Measurements from ENCODE around the gene DCST2. TPM values are rescaled to one million over a fixed set of nuclear protein-coding genes. Genes with fewer than 3 reads are reported as not detected.
"Not testable (repeated sequence)": the region's sequence is repeated elsewhere in the genome, so short reads cannot be mapped to it uniquely, and the experiment has no call there.

Gene DCST2
- polyA plus RNA-seq, 3 donors, result 1.3 to 3.2 (median 2.1) TPM

- DNase-seq (ENCODE audit: extremely low read depth in 1 of 11, low read depth in 9 of 11, low spot score in 4 of 11), result no peak
These were observed 29.1 kb downstream of the DCST2 start for GRCh38 chr1:155004352-155005075.

- DNase-seq (ENCODE audit: extremely low read depth in 1 of 11, low read depth in 9 of 11, low spot score in 4 of 11), result peak in 1 of 11 donors; percentile 33
These were observed 29.7 kb downstream of the DCST2 start for GRCh38 chr1:155003766-155004351.

- DNase-seq (ENCODE audit: extremely low read depth in 1 of 11, low read depth in 9 of 11, low spot score in 4 of 11), result peak in 1 of 11 donors; percentile 18
These were observed 30.3 kb downstream of the DCST2 start for GRCh38 chr1:155003227-155003765.

- no peak for DNase-seq (ENCODE audit: extremely low read depth in 1 of 11, low read depth in 9 of 11, low spot score in 4 of 11)
These were observed 30.9 kb downstream of the DCST2 start, which contains the start of gene ZBTB7B for GRCh38 chr1:155002464-155003226. ZBTB7B (plus strand) TSS chr1:155002802; CDS start chr1:155014661, 11,859 bp downstream.

- DNase-seq (ENCODE audit: extremely low read depth in 1 of 11, low read depth in 9 of 11, low spot score in 4 of 11), result peak; percentile 94 to 99 (median 98)
These were observed 31.7 kb downstream of the DCST2 start for GRCh38 chr1:155001675-155002463.

GRCh38 chr1:155001425-155001674, 32.2 kb downstream of the DCST2 start:
- no peak for DNase-seq (ENCODE audit: extremely low read depth in 1 of 11, low read depth in 9 of 11, low spot score in 4 of 11)

- peak in 10 of 11 donors; percentile 86 to 95 (median 89) for DNase-seq (ENCODE audit: extremely low read depth in 1 of 11, low read depth in 9 of 11, low spot score in 4 of 11)
These were observed 32.7 kb downstream of the DCST2 start for GRCh38 chr1:155000726-155001424.

GRCh38 chr1:155000411-155000725, 33.2 kb downstream of the DCST2 start:
- no peak for DNase-seq (ENCODE audit: extremely low read depth in 1 of 11, low read depth in 9 of 11, low spot score in 4 of 11)

- peak in 1 of 11 donors; percentile 29 for DNase-seq (ENCODE audit: extremely low read depth in 1 of 11, low read depth in 9 of 11, low spot score in 4 of 11)
These were observed 33.8 kb downstream of the DCST2 start for GRCh38 chr1:154999571-155000410.

- DNase-seq (ENCODE audit: extremely low read depth in 1 of 11, low read depth in 9 of 11, low spot score in 4 of 11), result peak in 2 of 11 donors; percentile 57 to 68
These were observed 34.6 kb downstream of the DCST2 start for GRCh38 chr1:154998818-154999570.

- no peak for DNase-seq (ENCODE audit: extremely low read depth in 1 of 11, low read depth in 9 of 11, low spot score in 4 of 11)
These were observed 35.3 kb downstream of the DCST2 start for GRCh38 chr1:154998201-154998780.

- no peak for DNase-seq (ENCODE audit: extremely low read depth in 1 of 11, low read depth in 9 of 11, low spot score in 4 of 11)
These were observed 36.4 kb downstream of the DCST2 start for GRCh38 chr1:154996966-154997701.

- DNase-seq (ENCODE audit: extremely low read depth in 1 of 11, low read depth in 9 of 11, low spot score in 4 of 11), result not testable (repeated sequence)
These were observed 38.1 kb downstream of the DCST2 start for GRCh38 chr1:154995301-154995983.

GRCh38 chr1:154994591-154994990, 39.0 kb downstream of the DCST2 start:
- DNase-seq (ENCODE audit: extremely low read depth in 1 of 11, low read depth in 9 of 11, low spot score in 4 of 11), result no peak

- DNase-seq (ENCODE audit: extremely low read depth in 1 of 11, low read depth in 9 of 11, low spot score in 4 of 11), result no peak
These were observed 39.4 kb downstream of the DCST2 start for GRCh38 chr1:154994269-154994587.
